IPS-18c (cell line): ENCODE data around the gene TRIM8.
"Not testable (repeated sequence)": the region's sequence is repeated elsewhere in the genome, so short reads cannot be mapped to it uniquely, and the experiment has no call there.

ENCODE experiments used
- H3K4me3 ChIP-seq: 2 replicates; pipeline ENCODE4 v1.7.0; 2013; ENCODE audit warnings: low read depth, mild to moderate bottlenecking, low read length, moderate library complexity; ENCODE audit not compliant: insufficient read depth
- H3K9me3 ChIP-seq: one replicate; pipeline ENCODE4 v1.6.1; 2013; ENCODE audit warnings: mild to moderate bottlenecking, low read length, moderate library complexity; ENCODE audit not compliant: control insufficient read depth, insufficient read depth

TRIM8 gene

DNA sequence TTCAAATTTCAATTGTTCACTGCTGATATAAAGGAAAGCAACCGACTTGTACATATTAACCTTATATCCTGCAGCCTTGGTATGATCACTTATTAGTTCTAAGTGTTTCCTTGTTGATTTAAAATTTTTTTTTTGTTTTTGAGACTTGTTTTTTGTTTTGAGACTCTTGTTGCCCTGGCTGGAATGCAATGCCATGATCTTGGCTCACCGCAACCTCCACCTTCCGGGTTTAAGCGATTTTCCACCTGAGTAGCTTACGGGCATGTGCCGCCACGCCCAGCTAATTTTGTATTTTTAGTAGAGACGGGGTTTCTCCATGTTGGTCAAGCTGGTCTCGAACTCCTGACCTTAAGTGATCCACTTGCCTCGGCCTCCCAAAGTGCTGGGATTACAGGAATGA is 51.1 kb downstream of the TRIM8 start:
- H3K4me3 ChIP-seq, H3K9me3 ChIP-seq: not testable (repeated sequence)

DNA sequence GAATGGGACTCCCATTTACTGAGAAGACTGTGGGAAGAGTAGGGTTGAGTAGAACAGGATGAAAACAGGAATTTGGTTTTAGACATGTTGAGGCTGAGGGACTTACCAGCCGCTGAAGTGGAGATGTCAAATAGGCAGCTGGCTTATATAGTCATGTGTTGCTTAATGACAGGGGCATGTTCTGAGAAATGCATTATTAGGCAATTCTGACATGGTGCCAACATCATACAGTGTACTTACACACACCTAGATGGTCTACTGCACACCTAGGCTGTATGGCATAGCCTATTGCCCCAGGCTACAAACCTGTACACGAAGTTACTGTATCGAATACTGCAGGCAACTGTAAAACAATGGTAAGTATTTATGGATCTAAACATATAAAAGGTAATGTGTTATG is 52.5 kb downstream of the TRIM8 start:
- Histone ChIP-seq H3K4me3 (no peak overlapping the region), H3K9me3 (no peaks in the 10 kb centered on the region)

DNA sequence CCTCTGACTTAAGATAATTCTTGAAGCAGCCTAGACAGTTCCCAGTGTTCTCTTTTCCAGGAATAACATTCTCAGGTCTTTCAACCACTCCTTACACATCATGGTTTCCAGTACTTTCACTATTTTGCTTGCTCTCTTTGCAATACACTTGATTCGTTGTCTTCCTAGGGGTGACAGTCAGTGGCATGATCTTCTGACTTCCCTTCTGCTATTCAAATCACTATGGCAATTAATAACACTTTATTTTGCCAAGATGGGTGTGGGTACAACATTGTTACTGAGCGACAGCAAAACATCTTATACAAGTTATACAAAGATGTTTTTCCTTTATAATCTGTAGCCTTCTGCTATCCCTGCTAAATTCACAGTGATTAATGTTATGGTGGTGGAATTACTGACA is 54.6 kb downstream of the TRIM8 start:
- Histone ChIP-seq H3K9me3 (no peaks in the 10 kb centered on the region), H3K4me3 (no peak overlapping the region)

DNA sequence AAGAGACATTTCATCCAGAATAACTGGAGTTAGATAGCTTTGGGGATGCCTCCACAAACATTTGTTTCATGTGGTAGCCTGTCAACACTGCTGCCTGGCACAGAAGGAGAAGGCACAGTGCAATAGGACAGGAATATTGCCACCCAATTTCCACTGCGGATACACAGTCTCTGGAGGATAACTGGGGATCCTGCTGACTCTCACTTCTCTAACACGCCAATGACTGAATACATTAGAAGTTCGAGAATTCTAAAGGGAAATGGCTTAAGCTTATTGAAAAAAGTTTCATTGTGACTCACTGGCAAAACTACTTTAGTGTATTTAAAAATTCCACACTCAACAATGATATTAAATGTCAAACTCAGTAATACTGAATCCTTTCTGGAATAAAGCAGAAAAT is 57.0 kb downstream of the TRIM8 start:
- H3K9me3 ChIP-seq = no peaks in the 10 kb centered on the region
- no peak overlapping the region for H3K4me3 ChIP-seq

DNA sequence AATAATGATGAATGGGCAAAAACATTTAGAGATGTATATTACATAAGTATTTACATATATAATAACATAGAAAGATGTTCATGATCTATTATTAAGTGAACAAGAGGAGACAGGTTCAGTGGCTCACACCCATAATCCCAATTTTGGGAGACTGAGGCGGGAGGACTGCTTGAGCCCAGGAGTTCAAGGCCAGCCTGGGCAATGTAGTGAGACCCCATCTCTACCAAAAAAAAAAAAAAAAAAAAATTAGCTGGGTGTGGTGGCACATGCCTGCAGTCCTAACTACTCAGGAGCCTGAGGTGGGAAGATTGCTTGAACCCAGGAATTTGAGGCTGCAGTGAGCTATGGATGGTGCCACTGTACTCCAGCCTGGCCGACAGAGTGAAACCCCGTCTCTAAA is 57.5 kb downstream of the TRIM8 start:
- no peaks in the 10 kb centered on the region for H3K9me3 ChIP-seq
- no peak overlapping the region for H3K4me3 ChIP-seq

DNA sequence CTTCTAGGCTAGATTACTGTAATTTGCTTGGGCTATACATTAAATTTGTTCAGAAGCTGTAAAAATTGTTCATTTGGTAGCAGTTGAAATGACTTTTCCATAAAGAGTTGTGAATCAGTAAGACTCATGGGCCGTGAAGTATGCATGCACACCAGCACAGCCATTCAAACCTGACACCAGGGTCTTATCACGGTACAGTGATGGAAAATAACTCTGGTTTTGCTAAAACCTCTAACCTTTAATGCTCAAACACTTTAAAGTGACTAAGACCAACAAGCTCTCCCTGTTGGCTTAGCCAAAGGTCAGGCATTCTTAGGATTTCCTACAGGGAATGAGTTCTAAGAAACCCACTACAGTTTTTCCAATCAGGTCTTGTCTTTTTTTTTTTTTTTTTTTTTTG is 58.5 kb downstream of the TRIM8 start:
- no peak overlapping the region for H3K4me3 ChIP-seq
- H3K9me3 ChIP-seq = no peaks in the 10 kb centered on the region

DNA sequence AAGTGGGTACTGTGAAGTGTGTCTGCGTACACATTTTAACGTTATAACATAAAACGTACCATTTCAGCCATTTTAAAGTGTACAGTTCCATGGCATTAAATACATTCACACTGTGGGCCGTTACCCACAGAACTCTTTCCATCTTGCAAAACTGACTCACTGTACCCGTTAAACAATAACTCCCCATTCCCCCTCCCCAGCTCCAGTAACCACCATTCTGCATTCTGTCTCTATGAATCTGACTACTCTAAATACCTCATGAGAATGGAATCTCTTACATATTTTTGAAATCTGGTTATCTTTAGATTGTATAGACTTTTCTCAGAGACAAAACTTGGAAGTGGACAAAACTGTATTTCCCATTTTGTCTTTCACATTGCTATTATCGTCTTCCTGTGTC is 60.6 kb downstream of the TRIM8 start:
- H3K9me3 ChIP-seq = peaks cover 2% of the 10 kb centered on the region
- H3K4me3 ChIP-seq = no peak overlapping the region

DNA sequence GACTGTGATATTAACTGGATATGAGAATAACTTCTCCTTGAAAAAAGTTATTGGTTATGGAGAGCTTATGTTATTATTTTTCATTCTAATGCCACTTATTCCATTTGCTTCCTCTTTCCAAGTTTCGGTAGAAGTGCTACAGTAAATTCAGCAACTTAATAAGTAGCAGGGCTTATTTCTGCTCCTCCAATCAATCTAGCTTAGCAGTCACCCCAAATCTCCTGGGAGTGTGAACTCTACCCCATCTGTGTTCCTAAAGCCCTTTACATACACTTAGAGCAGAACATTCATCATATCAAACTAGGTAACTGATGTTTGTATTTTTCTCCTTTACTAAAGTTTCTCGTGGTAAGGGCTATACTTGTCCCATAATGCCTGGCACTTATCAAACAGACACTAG is 61.3 kb downstream of the TRIM8 start:
- Histone ChIP-seq H3K9me3 (peaks cover 2% of the 10 kb centered on the region), H3K4me3 (no peak overlapping the region)
